ENCODE measurements around the gene KLHDC3.

KLHDC3 gene

GRCh38 chr6:43011207-43011606, 2.8 kb upstream of the KLHDC3 start:
- H3K36me3 ChIP-seq (ENCODE audit: control insufficient read depth, insufficient read depth, low read length), result no peaks in the 10 kb centered on the region
- H3K27ac ChIP-seq, result no peak overlapping the region
- no peak overlapping the region for H3K4me3 ChIP-seq (ENCODE audit: low read depth, low read length)
- H3K4me2 ChIP-seq (ENCODE audit: low read length), result no peak overlapping the region
- H3K9me3 ChIP-seq (ENCODE audit: control insufficient read depth, low read length), result no peaks in the 10 kb centered on the region
- H3K9ac ChIP-seq, result no peak overlapping the region
- H3K27me3 ChIP-seq (ENCODE audit: control insufficient read depth, insufficient read depth, low read length), result no peaks in the 10 kb centered on the region
- peaks cover 22% of the 10 kb centered on the region for H3K79me2 ChIP-seq
- H2AFZ ChIP-seq, result no peak overlapping the region
- TF ChIP-seq CTCF (IDR thresholded peaks at IDR 0.05), result no peak
- peaks cover 10% of the 10 kb centered on the region for H3K4me1 ChIP-seq

GRCh38 chr6:43012364-43012763, 1.7 kb upstream of the KLHDC3 start:
- Histone ChIP-seq H3K79me2 (peaks cover 31% of the 10 kb centered on the region), H3K4me2 (ENCODE audit: low read length) (no peak overlapping the region), H3K27ac (no peak overlapping the region), H3K9ac (no peak overlapping the region), H3K27me3 (ENCODE audit: control insufficient read depth, insufficient read depth, low read length) (no peaks in the 10 kb centered on the region), H3K36me3 (ENCODE audit: control insufficient read depth, insufficient read depth, low read length) (no peaks in the 10 kb centered on the region), H2AFZ (no peak overlapping the region), H3K4me3 (ENCODE audit: low read depth, low read length) (peak overlapping the region; percentile 79), H3K4me1 (peaks cover 18% of the 10 kb centered on the region), H3K9me3 (ENCODE audit: control insufficient read depth, low read length) (no peaks in the 10 kb centered on the region)
- TF ChIP-seq CTCF (IDR thresholded peaks at IDR 0.05), result no peak

GRCh38 chr6:43013097-43013842, 779 bp upstream of the KLHDC3 start:
- Histone ChIP-seq H3K79me2 (peaks cover 34% of the 10 kb centered on the region), H2AFZ (peak overlapping the region; percentile 97), H3K36me3 (ENCODE audit: control insufficient read depth, insufficient read depth, low read length) (no peaks in the 10 kb centered on the region), H3K9ac (peak overlapping the region; percentile 54), H3K27me3 (ENCODE audit: control insufficient read depth, insufficient read depth, low read length) (no peaks in the 10 kb centered on the region), H3K27ac (peak overlapping the region; percentile 72), H3K9me3 (ENCODE audit: control insufficient read depth, low read length) (no peaks in the 10 kb centered on the region), H3K4me2 (ENCODE audit: low read length) (peak overlapping the region; percentile 81), H3K4me3 (ENCODE audit: low read depth, low read length) (peak overlapping the region; percentile 79), H3K4me1 (peaks cover 18% of the 10 kb centered on the region)
- no peak for TF ChIP-seq CTCF (IDR thresholded peaks at IDR 0.05)

GRCh38 chr6:43014434-43014909, 423 bp downstream of the KLHDC3 start:
- H3K27me3 ChIP-seq (ENCODE audit: control insufficient read depth, insufficient read depth, low read length), result no peaks in the 10 kb centered on the region
- H3K4me1 ChIP-seq, result peaks cover 18% of the 10 kb centered on the region
- H3K36me3 ChIP-seq (ENCODE audit: control insufficient read depth, insufficient read depth, low read length), result no peaks in the 10 kb centered on the region
- H3K79me2 ChIP-seq, result peaks cover 34% of the 10 kb centered on the region
- TF ChIP-seq CTCF (IDR thresholded peaks at IDR 0.05), result no peak
- no peaks in the 10 kb centered on the region for H3K9me3 ChIP-seq (ENCODE audit: control insufficient read depth, low read length)
- H3K4me2 ChIP-seq (ENCODE audit: low read length), result peak overlapping the region; percentile 77
- H2AFZ ChIP-seq, result peak overlapping the region; percentile 61
- peak overlapping the region; percentile 70 for H3K27ac ChIP-seq
- H3K9ac ChIP-seq, result no peak overlapping the region
- H3K4me3 ChIP-seq (ENCODE audit: low read depth, low read length), result peak overlapping the region; percentile 79

All from parathyroid adenoma (tissue), 2 donors.